ENCODE measurements around the gene MITF.

Gene MITF

GRCh38 chr3:69925506-69925905 lies 186.2 kb downstream of the MITF start:
- H3K27me3 ChIP-seq (ENCODE audit: control insufficient read depth, insufficient read depth, low read length, poor library complexity, severe bottlenecking) = no peaks in the 10 kb centered on the region
- H3K27ac ChIP-seq (ENCODE audit: insufficient read depth, low read depth, low read length, poor library complexity, severe bottlenecking) = no peak overlapping the region
- no peaks in the 10 kb centered on the region for H3K9me3 ChIP-seq (ENCODE audit: control insufficient read depth, low read length)
- H3K36me3 ChIP-seq (ENCODE audit: control insufficient read depth, insufficient read depth, low read length) = no peaks in the 10 kb centered on the region
- H3K4me1 ChIP-seq (ENCODE audit: control insufficient read depth, insufficient read depth, low read length) = no peaks in the 10 kb centered on the region
- no peak overlapping the region for H3K4me3 ChIP-seq (ENCODE audit: insufficient read depth, low read depth, low read length)

GRCh38 chr3:69926385-69926784 lies 187.1 kb downstream of the MITF start:
- H3K27ac ChIP-seq (ENCODE audit: insufficient read depth, low read depth, low read length, poor library complexity, severe bottlenecking) = no peak overlapping the region
- no peaks in the 10 kb centered on the region for H3K9me3 ChIP-seq (ENCODE audit: control insufficient read depth, low read length)
- 89 to 95% methylated on average over 8 of the region's 8 CpGs for WGBS, 2 experiments
- H3K4me1 ChIP-seq (ENCODE audit: control insufficient read depth, insufficient read depth, low read length) = no peaks in the 10 kb centered on the region
- H3K4me3 ChIP-seq (ENCODE audit: insufficient read depth, low read depth, low read length) = no peak overlapping the region
- H3K36me3 ChIP-seq (ENCODE audit: control insufficient read depth, insufficient read depth, low read length) = no peaks in the 10 kb centered on the region
- no peaks in the 10 kb centered on the region for H3K27me3 ChIP-seq (ENCODE audit: control insufficient read depth, insufficient read depth, low read length, poor library complexity, severe bottlenecking)

- no peaks in the 10 kb centered on the region for H3K4me1 ChIP-seq (ENCODE audit: control insufficient read depth, insufficient read depth, low read length)
- no peak overlapping the region for H3K4me3 ChIP-seq (ENCODE audit: insufficient read depth, low read depth, low read length)
- H3K27ac ChIP-seq (ENCODE audit: insufficient read depth, low read depth, low read length, poor library complexity, severe bottlenecking) = no peak overlapping the region
- H3K36me3 ChIP-seq (ENCODE audit: control insufficient read depth, insufficient read depth, low read length) = no peaks in the 10 kb centered on the region
- no peaks in the 10 kb centered on the region for H3K9me3 ChIP-seq (ENCODE audit: control insufficient read depth, low read length)
- H3K27me3 ChIP-seq (ENCODE audit: control insufficient read depth, insufficient read depth, low read length, poor library complexity, severe bottlenecking) = no peaks in the 10 kb centered on the region
Measured at GRCh38 chr3:69927571-69927970, 188.3 kb downstream of the MITF start.

- H3K4me1 ChIP-seq (ENCODE audit: control insufficient read depth, insufficient read depth, low read length) = no peaks in the 10 kb centered on the region
- H3K4me3 ChIP-seq (ENCODE audit: insufficient read depth, low read depth, low read length) = no peak overlapping the region
- H3K36me3 ChIP-seq (ENCODE audit: control insufficient read depth, insufficient read depth, low read length) = no peaks in the 10 kb centered on the region
- 88 to 91% methylated on average over 4 of the region's 4 CpGs for WGBS, 2 experiments
- H3K27ac ChIP-seq (ENCODE audit: insufficient read depth, low read depth, low read length, poor library complexity, severe bottlenecking) = no peak overlapping the region
- H3K9me3 ChIP-seq (ENCODE audit: control insufficient read depth, low read length) = no peaks in the 10 kb centered on the region
- H3K27me3 ChIP-seq (ENCODE audit: control insufficient read depth, insufficient read depth, low read length, poor library complexity, severe bottlenecking) = no peaks in the 10 kb centered on the region
Measured at GRCh38 chr3:69929019-69929418, 189.8 kb downstream of the MITF start.

- Histone ChIP-seq H3K4me1 (ENCODE audit: control insufficient read depth, insufficient read depth, low read length) (no peaks in the 10 kb centered on the region), H3K4me3 (ENCODE audit: insufficient read depth, low read depth, low read length) (no peak overlapping the region), H3K36me3 (ENCODE audit: control insufficient read depth, insufficient read depth, low read length) (no peaks in the 10 kb centered on the region), H3K9me3 (ENCODE audit: control insufficient read depth, low read length) (no peaks in the 10 kb centered on the region), H3K27me3 (ENCODE audit: control insufficient read depth, insufficient read depth, low read length, poor library complexity, severe bottlenecking) (no peaks in the 10 kb centered on the region), H3K27ac (ENCODE audit: insufficient read depth, low read depth, low read length, poor library complexity, severe bottlenecking) (no peak overlapping the region)
- WGBS, 2 experiments = 93 to 95% methylated on average over 2 of the region's 2 CpGs
Measured at GRCh38 chr3:69930564-69930963, 191.3 kb downstream of the MITF start.

- Histone ChIP-seq H3K4me3 (ENCODE audit: insufficient read depth, low read depth, low read length) (no peak overlapping the region), H3K4me1 (ENCODE audit: control insufficient read depth, insufficient read depth, low read length) (no peaks in the 10 kb centered on the region), H3K27ac (ENCODE audit: insufficient read depth, low read depth, low read length, poor library complexity, severe bottlenecking) (no peak overlapping the region), H3K36me3 (ENCODE audit: control insufficient read depth, insufficient read depth, low read length) (no peaks in the 10 kb centered on the region), H3K27me3 (ENCODE audit: control insufficient read depth, insufficient read depth, low read length, poor library complexity, severe bottlenecking) (no peaks in the 10 kb centered on the region), H3K9me3 (ENCODE audit: control insufficient read depth, low read length) (no peaks in the 10 kb centered on the region)
- 86 to 87% methylated on average over 1 to 2 of the region's 2 CpGs for WGBS, 2 experiments
Measured at GRCh38 chr3:69932087-69932486, 192.8 kb downstream of the MITF start.

- Histone ChIP-seq H3K4me1 (ENCODE audit: control insufficient read depth, insufficient read depth, low read length) (no peaks in the 10 kb centered on the region), H3K36me3 (ENCODE audit: control insufficient read depth, insufficient read depth, low read length) (no peaks in the 10 kb centered on the region), H3K4me3 (ENCODE audit: insufficient read depth, low read depth, low read length) (no peak overlapping the region), H3K9me3 (ENCODE audit: control insufficient read depth, low read length) (no peaks in the 10 kb centered on the region), H3K27ac (ENCODE audit: insufficient read depth, low read depth, low read length, poor library complexity, severe bottlenecking) (no peak overlapping the region), H3K27me3 (ENCODE audit: control insufficient read depth, insufficient read depth, low read length, poor library complexity, severe bottlenecking) (no peaks in the 10 kb centered on the region)
- 96 to 97% methylated on average over 3 of the region's 3 CpGs for WGBS, 2 experiments
Measured at GRCh38 chr3:69932501-69932900, 193.2 kb downstream of the MITF start.

- WGBS, 2 experiments = 74 to 98% methylated on average over 2 of the region's 2 CpGs
- no peaks in the 10 kb centered on the region for H3K27me3 ChIP-seq (ENCODE audit: control insufficient read depth, insufficient read depth, low read length, poor library complexity, severe bottlenecking)
- H3K4me1 ChIP-seq (ENCODE audit: control insufficient read depth, insufficient read depth, low read length) = no peaks in the 10 kb centered on the region
- H3K4me3 ChIP-seq (ENCODE audit: insufficient read depth, low read depth, low read length) = no peak overlapping the region
- no peaks in the 10 kb centered on the region for H3K9me3 ChIP-seq (ENCODE audit: control insufficient read depth, low read length)
- no peak overlapping the region for H3K27ac ChIP-seq (ENCODE audit: insufficient read depth, low read depth, low read length, poor library complexity, severe bottlenecking)
- no peaks in the 10 kb centered on the region for H3K36me3 ChIP-seq (ENCODE audit: control insufficient read depth, insufficient read depth, low read length)
Measured at GRCh38 chr3:69934398-69934797, 195.1 kb downstream of the MITF start.

GRCh38 chr3:69936266-69936665 lies 197.0 kb downstream of the MITF start:
- H3K36me3 ChIP-seq (ENCODE audit: control insufficient read depth, insufficient read depth, low read length) = no peaks in the 10 kb centered on the region
- no peak overlapping the region for H3K27ac ChIP-seq (ENCODE audit: insufficient read depth, low read depth, low read length, poor library complexity, severe bottlenecking)
- H3K9me3 ChIP-seq (ENCODE audit: control insufficient read depth, low read length) = no peaks in the 10 kb centered on the region
- no peaks in the 10 kb centered on the region for H3K27me3 ChIP-seq (ENCODE audit: control insufficient read depth, insufficient read depth, low read length, poor library complexity, severe bottlenecking)
- 93 to 98% methylated on average over 5 to 6 of the region's 6 CpGs for WGBS, 2 experiments
- H3K4me3 ChIP-seq (ENCODE audit: insufficient read depth, low read depth, low read length) = no peak overlapping the region
- H3K4me1 ChIP-seq (ENCODE audit: control insufficient read depth, insufficient read depth, low read length) = no peaks in the 10 kb centered on the region

GRCh38 chr3:69938061-69938460 lies 198.8 kb downstream of the MITF start:
- Histone ChIP-seq H3K27me3 (ENCODE audit: control insufficient read depth, insufficient read depth, low read length, poor library complexity, severe bottlenecking) (no peaks in the 10 kb centered on the region), H3K36me3 (ENCODE audit: control insufficient read depth, insufficient read depth, low read length) (no peaks in the 10 kb centered on the region)
- WGBS, 2 experiments = 93% methylated on average over 6 of the region's 6 CpGs

GRCh38 chr3:69938931-69939330 lies 199.7 kb downstream of the MITF start:
- Histone ChIP-seq H3K4me3 (ENCODE audit: insufficient read depth, low read depth, low read length) (no peak overlapping the region), H3K9me3 (ENCODE audit: control insufficient read depth, low read length) (no peaks in the 10 kb centered on the region), H3K4me1 (ENCODE audit: control insufficient read depth, insufficient read depth, low read length) (no peaks in the 10 kb centered on the region), H3K27ac (ENCODE audit: insufficient read depth, low read depth, low read length, poor library complexity, severe bottlenecking) (no peak overlapping the region), H3K27me3 (ENCODE audit: control insufficient read depth, insufficient read depth, low read length, poor library complexity, severe bottlenecking) (no peaks in the 10 kb centered on the region), H3K36me3 (ENCODE audit: control insufficient read depth, insufficient read depth, low read length) (no peaks in the 10 kb centered on the region)
- WGBS, 2 experiments = 90 to 95% methylated on average over 3 of the region's 3 CpGs

More at GRCh38 chr3:69938061-69938460, 198.8 kb downstream of the MITF start:
- Histone ChIP-seq H3K9me3 (ENCODE audit: control insufficient read depth, low read length) (no peaks in the 10 kb centered on the region), H3K4me1 (ENCODE audit: control insufficient read depth, insufficient read depth, low read length) (no peaks in the 10 kb centered on the region), H3K27ac (ENCODE audit: insufficient read depth, low read depth, low read length, poor library complexity, severe bottlenecking) (no peak overlapping the region), H3K4me3 (ENCODE audit: insufficient read depth, low read depth, low read length) (no peak overlapping the region)
